Spleen (tissue), 13 donors: ENCODE results near the gene HENMT1. TPM values are rescaled to one million over a fixed set of nuclear protein-coding genes. Genes with fewer than 3 reads are reported as not detected.

Experiments used
- DNase-seq: peaks from one replicate; pipeline ENCODE4 v3.0.0-alpha.2; 2020
- H3K27ac ChIP-seq, 8 donors: fragments of 200-600 bp; sonication (generic) in 7 of 8; 1 replicate in 4 of 8; 2 replicates in 4 of 8; pipeline versions ENCODE4 v1.5.0 to v1.8.0; 2016 to 2021; ENCODE audit warnings: inconsistent platforms in 4 of 8, mild to moderate bottlenecking in 4 of 8, moderate library complexity in 1 of 8
- H3K27me3 ChIP-seq, 7 donors: fragments of 200-600 bp; sonication (generic) in 6 of 7; replicated peaks in 1 of 7; 1 replicate in 4 of 7; 2 replicates in 3 of 7; pipeline versions ENCODE4 v1.5.0 to v1.8.0; 2016 to 2021; ENCODE audit warnings: inconsistent platforms in 3 of 7, mild to moderate bottlenecking in 1 of 7
- H3K36me3 ChIP-seq, 6 donors: fragments of 200-600 bp; sonication (generic) in 5 of 6; 1 replicate in 4 of 6; 2 replicates in 2 of 6; pipeline versions ENCODE4 v1.5.0 to v1.8.0; 2016 to 2021; ENCODE audit warnings: inconsistent platforms in 2 of 6
- H3K4me1 ChIP-seq, 6 donors: fragments of 200-600 bp; sonication (generic) in 5 of 6; 1 replicate in 3 of 6; 2 replicates in 3 of 6; pipeline versions ENCODE4 v1.5.0 to v1.8.0; 2016 to 2021; ENCODE audit warnings: inconsistent platforms in 3 of 6
- H3K4me3 ChIP-seq, 8 donors: fragments of 200-600 bp; sonication (generic) in 7 of 8; 1 replicate in 4 of 8; 2 replicates in 4 of 8; pipeline versions ENCODE4 v1.5.0 to v1.8.0; 2016 to 2021; ENCODE audit warnings: inconsistent platforms in 4 of 8, mild to moderate bottlenecking in 4 of 8, moderate library complexity in 2 of 8
- H3K9me3 ChIP-seq, 8 donors: fragments of 200-600 bp; sonication (generic) in 7 of 8; 1 replicate in 4 of 8; 2 replicates in 4 of 8; pipeline versions ENCODE4 v1.5.0 to v1.8.0; 2016 to 2021; ENCODE audit warnings: inconsistent platforms in 4 of 8
- POLR2A ChIP-seq, 3 donors: fragments of 450-650 bp; IDR thresholded peaks; one replicate each; pipeline ENCODE4 v1.5.1; 2017; ENCODE audit warnings: antibody characterized with exemption in 3 of 3, mild to moderate bottlenecking in 1 of 3
- POLR2AphosphoS5 ChIP-seq, 3 donors: sonication (generic); formaldehyde crosslinking; IDR thresholded peaks; one replicate each; pipeline ENCODE4 v1.5.1; 2017; ENCODE audit warnings: antibody characterized with exemption in 3 of 3
- WGBS, 5 donors: extraction: QIAGEN DNeasy Blood & Tissue Kit in 3 of 5; methylation state at CpG; one replicate each; pipeline versions ENCODE4 v1.1.5 to v1.1.7; 2013 to 2018; 5-methylcytosine and 5-hydroxymethylcytosine counted together
- intact Hi-C: fragments of 100-400 bp; cut with DNase I; formaldehyde crosslinking; loops from one replicate; pipeline ENCODE4 v1.15.0; 2023; ENCODE audit warnings: low total_unique reads
- long read RNA-seq, 2 donors: transcript quantifications; one replicate each; lab custom pipeline, GENCODE V29; 2026
- polyA plus RNA-seq, 3 donors: library from polyadenylated mRNA; stranded (reverse); fragments of 200-250 nt; gene quantifications; one replicate each; pipeline ENCODE4 v1.2.1, GENCODE V29; 2013
- total RNA-seq, 7 donors: library from RNA; depleted of rRNA in 3 of 7; stranded (reverse); fragments of >200 nt in 3 of 7; fragmentation: NEBNext Ultra II Directional in 4 of 7; extraction: Animal tissue kit (Norgen Biotek cat#: 25700) in 4 of 7; gene quantifications; one replicate each; pipeline versions ENCODE4 v1.1.0 to v1.2.1, GENCODE V29; 2016 to 2021
- TF ChIP-seq, protein P1 (sequence below), 11 experiments: fragments of 200-600 bp in 7 of 11; fragments of 450-650 bp in 4 of 11; sonication (generic) in 4 of 11; IDR thresholded peaks in 8 of 11; conservative IDR thresholded peaks in 3 of 11; 1 replicate in 7 of 11; 2 replicates in 4 of 11; pipeline versions ENCODE4 v1.4.0 to v1.8.0; 2016 to 2021; ENCODE audit warnings: antibody characterized with exemption in 11 of 11, inconsistent platforms in 4 of 11, mild to moderate bottlenecking in 1 of 11
- donor health status: healthy with polysubstance abuse.
- donor health status: DM: no; HTN: no; CAD: no; lungs with moderate emphysema.
- donor health status: DM: no; HTN: no; CAD: no.
- donor health status: Bipolar disorder and iron deficiency.
- donor health status: healthy.
- donor health status: DM: no; HTN: no; CAD: no.
- donor health status: DM: yes; HTN: yes; CAD: no.

The HENMT1 gene
- total RNA-seq (10 to 100 TPM in 6 of 7 donors, 1 to 10 TPM in 1; 7.3 to 16.5 (median 11.5) TPM), polyA plus RNA-seq (10 to 100 TPM in 2 of 3 donors, 1 to 10 TPM in 1; 9.2 to 11.2 (median 10.9) TPM)
- long read RNA-seq, donor 1, partial matches to known transcripts: 0 of 5 reads
- long read RNA-seq, donor 1, other reads (novel, unspliced or antisense): 0 of 5 reads
- long read RNA-seq, donor 2, partial matches to known transcripts: 0 of 4 reads
- long read RNA-seq, donor 2, other reads (novel, unspliced or antisense): 0 of 4 reads

DNA sequence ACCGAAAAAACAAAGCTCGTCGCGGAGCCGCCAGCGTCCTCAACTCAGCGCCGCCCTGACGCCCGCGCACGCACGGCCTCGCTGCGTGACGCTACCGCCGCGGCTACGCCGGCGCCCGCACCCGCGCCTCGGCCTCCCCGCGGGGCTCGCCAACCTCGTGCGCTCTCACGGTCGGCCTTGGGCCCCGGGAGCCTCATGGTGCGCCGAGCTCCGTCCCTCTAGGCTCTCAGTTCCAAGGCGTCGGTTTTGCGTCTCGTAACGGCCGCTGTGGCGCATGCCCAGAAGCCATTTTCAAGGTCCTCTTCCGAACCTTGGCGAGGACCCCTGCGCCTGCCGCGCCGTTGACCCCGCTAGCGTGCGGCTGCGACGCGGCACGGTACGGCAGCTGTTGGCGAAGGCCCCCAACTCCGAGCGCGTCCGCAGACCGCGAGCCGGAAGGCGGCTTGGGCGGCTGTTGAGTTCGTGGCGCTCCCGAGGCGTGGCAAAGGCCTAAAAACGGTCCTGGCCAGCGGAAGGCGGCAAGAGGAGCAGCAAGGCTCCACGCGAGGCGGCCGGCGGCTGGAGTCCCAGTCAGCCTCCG is at the start of gene HENMT1:
Gene HENMT1 (minus strand): TSS at position 64 of the 580 bp plus-strand sequence. CDS start 1,209 bp downstream, outside the sequence.
- Histone ChIP-seq H3K27me3 (no peaks in the 10 kb centered on the region), H3K4me3 (peak within 1 kb of the TSS; percentile 40 to 75 (median 54)), H3K9me3 (no peaks in the 10 kb centered on the region), H3K36me3 (peaks cover 0 to 4% (median 0%) of the 10 kb centered on the region in 6 donors), H3K4me1 (peaks cover 4 to 46% (median 20%) of the 10 kb centered on the region in 6 donors), H3K27ac (peak within 1 kb of the TSS; percentile 96 to 100 (median 98))
- TF ChIP-seq POLR2AphosphoS5 (IDR thresholded peaks at IDR 0.05) (peak; percentile 81 to 91 (median 83)), POLR2A (IDR thresholded peaks at IDR 0.05) (no peak)
- intact Hi-C loops: no loop called here
- peak; percentile 94 for DNase-seq
- 0 to 2% (median 0%) methylated on average over 68 to 81 of the region's 81 CpGs for WGBS, 5 donors

- Histone ChIP-seq H3K9me3 (no peaks in the 10 kb centered on the region), H3K4me1 (peaks cover 0 to 13% (median 0%) of the 10 kb centered on the region in 6 donors), H3K27me3 (no peaks in the 10 kb centered on the region), H3K4me3 (no peak overlapping the region), H3K36me3 (no peaks in the 10 kb centered on the region), H3K27ac (no peak overlapping the region)
- WGBS, 5 donors: 72 to 82% (median 76%) methylated on average over 6 to 7 of the region's 7 CpGs
- peak; percentile 78 for DNase-seq
- intact Hi-C loops: no loop called here
- TF ChIP-seq, protein P1, sequence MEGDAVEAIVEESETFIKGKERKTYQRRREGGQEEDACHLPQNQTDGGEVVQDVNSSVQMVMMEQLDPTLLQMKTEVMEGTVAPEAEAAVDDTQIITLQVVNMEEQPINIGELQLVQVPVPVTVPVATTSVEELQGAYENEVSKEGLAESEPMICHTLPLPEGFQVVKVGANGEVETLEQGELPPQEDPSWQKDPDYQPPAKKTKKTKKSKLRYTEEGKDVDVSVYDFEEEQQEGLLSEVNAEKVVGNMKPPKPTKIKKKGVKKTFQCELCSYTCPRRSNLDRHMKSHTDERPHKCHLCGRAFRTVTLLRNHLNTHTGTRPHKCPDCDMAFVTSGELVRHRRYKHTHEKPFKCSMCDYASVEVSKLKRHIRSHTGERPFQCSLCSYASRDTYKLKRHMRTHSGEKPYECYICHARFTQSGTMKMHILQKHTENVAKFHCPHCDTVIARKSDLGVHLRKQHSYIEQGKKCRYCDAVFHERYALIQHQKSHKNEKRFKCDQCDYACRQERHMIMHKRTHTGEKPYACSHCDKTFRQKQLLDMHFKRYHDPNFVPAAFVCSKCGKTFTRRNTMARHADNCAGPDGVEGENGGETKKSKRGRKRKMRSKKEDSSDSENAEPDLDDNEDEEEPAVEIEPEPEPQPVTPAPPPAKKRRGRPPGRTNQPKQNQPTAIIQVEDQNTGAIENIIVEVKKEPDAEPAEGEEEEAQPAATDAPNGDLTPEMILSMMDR (IDR thresholded peaks at IDR 0.05 in 8 of 11, conservative IDR thresholded peaks at IDR 0.05 in 3 of 11): peak in 10 of 11 experiments; percentile 10 to 54 (median 34)
- TF ChIP-seq POLR2AphosphoS5 (IDR thresholded peaks at IDR 0.05): no peak
- no peak for TF ChIP-seq POLR2A (IDR thresholded peaks at IDR 0.05)
Measured at GRCh38 chr1:108708691-108709660, 48.1 kb upstream of the HENMT1 start.

GRCh38 chr1:108706643-108707042 is 45.8 kb upstream of the HENMT1 start:
- Histone ChIP-seq H3K36me3 (peaks cover 0 to 14% (median under 1%) of the 10 kb centered on the region in 6 donors), H3K4me1 (peaks cover 0 to 33% (median 0%) of the 10 kb centered on the region in 6 donors), H3K9me3 (no peaks in the 10 kb centered on the region), H3K27me3 (no peaks in the 10 kb centered on the region), H3K4me3 (no peak overlapping the region), H3K27ac (no peak overlapping the region)
- 92 to 96% (median 95%) methylated on average over 3 of the region's 3 CpGs for WGBS, 5 donors
- intact Hi-C loops: no loop called here
- no peak for TF ChIP-seq POLR2A (IDR thresholded peaks at IDR 0.05)
- TF ChIP-seq, protein P1 (IDR thresholded peaks at IDR 0.05 in 8 of 11, conservative IDR thresholded peaks at IDR 0.05 in 3 of 11): no peak
- no peak for TF ChIP-seq POLR2AphosphoS5 (IDR thresholded peaks at IDR 0.05)
- no peak for DNase-seq

DNA sequence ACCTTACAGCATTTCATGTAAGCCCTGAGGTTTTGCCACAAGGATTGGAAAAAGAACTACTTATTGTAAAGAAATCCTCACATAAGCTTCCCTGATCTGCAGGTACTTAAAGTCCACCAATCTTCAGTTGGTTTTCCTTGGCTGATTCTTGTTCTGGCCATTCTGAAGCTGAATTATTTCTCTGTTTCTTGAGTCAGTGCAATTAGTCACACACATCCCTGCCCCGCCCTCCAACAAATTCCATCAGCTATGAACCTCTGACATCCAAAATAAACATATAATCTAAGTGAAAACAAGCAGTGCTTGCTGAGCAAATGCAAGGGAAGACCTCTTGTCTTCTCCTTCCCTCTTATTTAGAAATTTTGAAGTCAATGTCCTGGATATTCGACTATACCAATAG is 43.6 kb upstream of the HENMT1 start:
- TF ChIP-seq POLR2AphosphoS5 (IDR thresholded peaks at IDR 0.05) (no peak), POLR2A (IDR thresholded peaks at IDR 0.05) (no peak)
- TF ChIP-seq, protein P1 (IDR thresholded peaks at IDR 0.05 in 8 of 11, conservative IDR thresholded peaks at IDR 0.05 in 3 of 11): no peak
- H3K27ac ChIP-seq: peak overlapping the region in 2 of 8 donors; percentile 60 to 63
- no peak overlapping the region for H3K4me3 ChIP-seq
- peaks cover 0 to 50% (median 9%) of the 10 kb centered on the region in 6 donors for H3K4me1 ChIP-seq
- peaks cover 0 to 35% (median 19%) of the 10 kb centered on the region in 6 donors for H3K36me3 ChIP-seq
- no peaks in the 10 kb centered on the region for H3K9me3 ChIP-seq
- WGBS, 5 donors: 79 to 87% (median 83%) methylated on average over 2 of the region's 2 CpGs
- intact Hi-C loops: no loop called here
- DNase-seq: no peak
- H3K27me3 ChIP-seq: no peaks in the 10 kb centered on the region
